ENCODE data around the gene SPEN. TPM values are rescaled to one million over a fixed set of nuclear protein-coding genes. Genes with fewer than 3 reads are reported as not detected.

Gene SPEN
- total and polyA plus RNA-seq, 2 of the 4 experiments (the other 2 are of a cell fraction) = 7.6 to 15.8 TPM

- TF ChIP-seq MXI1 (IDR thresholded peaks at IDR 0.05; ENCODE audit: borderline replicate concordance, low read depth, low read length) = no peak
- TF ChIP-seq RAD21 (IDR thresholded peaks at IDR 0.05; ENCODE audit: low read length) = no peak
- TF ChIP-seq, protein P1, sequence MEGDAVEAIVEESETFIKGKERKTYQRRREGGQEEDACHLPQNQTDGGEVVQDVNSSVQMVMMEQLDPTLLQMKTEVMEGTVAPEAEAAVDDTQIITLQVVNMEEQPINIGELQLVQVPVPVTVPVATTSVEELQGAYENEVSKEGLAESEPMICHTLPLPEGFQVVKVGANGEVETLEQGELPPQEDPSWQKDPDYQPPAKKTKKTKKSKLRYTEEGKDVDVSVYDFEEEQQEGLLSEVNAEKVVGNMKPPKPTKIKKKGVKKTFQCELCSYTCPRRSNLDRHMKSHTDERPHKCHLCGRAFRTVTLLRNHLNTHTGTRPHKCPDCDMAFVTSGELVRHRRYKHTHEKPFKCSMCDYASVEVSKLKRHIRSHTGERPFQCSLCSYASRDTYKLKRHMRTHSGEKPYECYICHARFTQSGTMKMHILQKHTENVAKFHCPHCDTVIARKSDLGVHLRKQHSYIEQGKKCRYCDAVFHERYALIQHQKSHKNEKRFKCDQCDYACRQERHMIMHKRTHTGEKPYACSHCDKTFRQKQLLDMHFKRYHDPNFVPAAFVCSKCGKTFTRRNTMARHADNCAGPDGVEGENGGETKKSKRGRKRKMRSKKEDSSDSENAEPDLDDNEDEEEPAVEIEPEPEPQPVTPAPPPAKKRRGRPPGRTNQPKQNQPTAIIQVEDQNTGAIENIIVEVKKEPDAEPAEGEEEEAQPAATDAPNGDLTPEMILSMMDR (conservative IDR thresholded peaks at IDR 0.05; ENCODE audit: low read depth, low read length) = no peak
- TF ChIP-seq FOS (IDR thresholded peaks at IDR 0.05; ENCODE audit: low read depth, low read length) = no peak
- no peak for TF ChIP-seq BHLHE40 (IDR thresholded peaks at IDR 0.05; ENCODE audit: low read depth, low read length)
- TF ChIP-seq RFX5 (IDR thresholded peaks at IDR 0.05; ENCODE audit: low read depth, low read length) = no peak
- TF ChIP-seq SMC3 (IDR thresholded peaks at IDR 0.05; ENCODE audit: low read depth, low read length) = no peak
- TF ChIP-seq, protein P2, sequence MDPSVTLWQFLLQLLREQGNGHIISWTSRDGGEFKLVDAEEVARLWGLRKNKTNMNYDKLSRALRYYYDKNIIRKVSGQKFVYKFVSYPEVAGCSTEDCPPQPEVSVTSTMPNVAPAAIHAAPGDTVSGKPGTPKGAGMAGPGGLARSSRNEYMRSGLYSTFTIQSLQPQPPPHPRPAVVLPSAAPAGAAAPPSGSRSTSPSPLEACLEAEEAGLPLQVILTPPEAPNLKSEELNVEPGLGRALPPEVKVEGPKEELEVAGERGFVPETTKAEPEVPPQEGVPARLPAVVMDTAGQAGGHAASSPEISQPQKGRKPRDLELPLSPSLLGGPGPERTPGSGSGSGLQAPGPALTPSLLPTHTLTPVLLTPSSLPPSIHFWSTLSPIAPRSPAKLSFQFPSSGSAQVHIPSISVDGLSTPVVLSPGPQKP (IDR thresholded peaks at IDR 0.05; ENCODE audit: borderline replicate concordance, low read depth, low read length) = no peak
- no peak for TF ChIP-seq POLR2A (IDR thresholded peaks at IDR 0.05; ENCODE audit: low read depth, low read length)
- TF ChIP-seq CEBPB (IDR thresholded peaks at IDR 0.05; ENCODE audit: low read depth, low read length) = no peak
- no peak for TF ChIP-seq MAFK (IDR thresholded peaks at IDR 0.05; ENCODE audit: low read depth, low read length)
- TF ChIP-seq MAZ (IDR thresholded peaks at IDR 0.05; ENCODE audit: borderline replicate concordance, low read depth, low read length) = no peak
- no peak for TF ChIP-seq RCOR1 (IDR thresholded peaks at IDR 0.05; ENCODE audit: insufficient replicate concordance, low read length)
- no peak for TF ChIP-seq CHD1 (IDR thresholded peaks at IDR 0.05; ENCODE audit: low read depth, low read length)
- H3K9me3 ChIP-seq (ENCODE audit: control insufficient read depth, insufficient read depth, low read length) = no peaks in the 10 kb centered on the region
- no peak overlapping the region for H2BK120ac ChIP-seq (ENCODE audit: low read depth, low read length)
- in situ Hi-C loops (cut with MboI; ENCODE audit: low sequenced_read_pairs) = no loop called here
- no peak overlapping the region for H3K14ac ChIP-seq (replicated peaks; ENCODE audit: low read depth, low read length)
- H3K4ac ChIP-seq (ENCODE audit: low read depth, low read length) = no peak overlapping the region
- no peak overlapping the region for H3K23ac ChIP-seq (ENCODE audit: low read depth, low read length)
- H3K18ac ChIP-seq (ENCODE audit: low read depth, low read length) = no peak overlapping the region
- H3K9me1 ChIP-seq (ENCODE audit: insufficient read depth, low read length) = peaks cover 6% of the 10 kb centered on the region; the same call in 1 of the 2 replicates
- no peak overlapping the region for H3K9ac ChIP-seq (ENCODE audit: low read depth, low read length)
- 50% methylated on average over 1 of the region's 2 CpGs; no CpG with 5 or more reads in 1 of the 2 experiments for WGBS, 2 experiments (ENCODE audit: extremely low coverage in 2 of 2, insufficient read length in 1 of 2)
- H2BK5ac ChIP-seq (ENCODE audit: low read depth, low read length, poor library complexity, severe bottlenecking) = no peak overlapping the region
- dilution Hi-C loops (cut with HindIII; ENCODE audit: low sequenced_read_pairs, unreplicated experiment) = no loop called here
- H2AK5ac ChIP-seq (ENCODE audit: low read depth, low read length) = no peak overlapping the region
- ChIA-PET CTCF (no interaction called here), POLR2A (ENCODE audit: unreplicated experiment) (no interaction called here)
- H3K27ac ChIP-seq (ENCODE audit: insufficient read depth, low read length) = no peak overlapping the region
- no TSS peak for BruUV-seq (replicated peaks)
- no peak overlapping the region for H3K4me2 ChIP-seq (ENCODE audit: low read depth, low read length)
- no peak overlapping the region for H4K5ac ChIP-seq (ENCODE audit: low read depth, low read length)
- no peak overlapping the region for H4K91ac ChIP-seq (ENCODE audit: insufficient read depth, low read depth, low read length)
- H4K20me1 ChIP-seq (ENCODE audit: insufficient read depth, low read length) = no peaks in the 10 kb centered on the region
- no peak overlapping the region for H3K4me3 ChIP-seq (ENCODE audit: insufficient read depth, low read depth, low read length)
- H3K56ac ChIP-seq (ENCODE audit: extremely low read depth, insufficient read depth, low read length) = no peak overlapping the region
- H2AK9ac ChIP-seq (replicated peaks; ENCODE audit: low read depth, low read length, poor library complexity) = no peak overlapping the region
- H2BK20ac ChIP-seq (ENCODE audit: low read depth, low read length) = no peak overlapping the region
- DNase-seq (no peak), ATAC-seq (ENCODE audit: low read depth) (no peak)
- H2AFZ ChIP-seq (replicated peaks; ENCODE audit: low read length, poor library complexity) = no peak overlapping the region
- intact Hi-C loops (cut with micrococcal nuclease) = no loop called here
- H4K8ac ChIP-seq (ENCODE audit: low read depth in 2 of 2, low read length in 2 of 2) = no peak overlapping the region
- peaks cover 8% of the 10 kb centered on the region for H3K36me3 ChIP-seq (ENCODE audit: control insufficient read depth, insufficient read depth, low read length)
- H3K79me1 ChIP-seq (ENCODE audit: low read depth in 1 of 2, low read length in 2 of 2) = peaks cover 20 to 59% of the 10 kb centered on the region in 2 experiments
- H2BK15ac ChIP-seq (ENCODE audit: low read depth, low read length) = no peak overlapping the region
- peaks cover 3% of the 10 kb centered on the region for H3K4me1 ChIP-seq (ENCODE audit: control insufficient read depth, insufficient read depth, low read length)
- no peaks in the 10 kb centered on the region for H3K27me3 ChIP-seq (ENCODE audit: control insufficient read depth, insufficient read depth, low read length)
These were observed 64.4 kb downstream of the SPEN start for GRCh38 chr1:15911927-15912326.
